ENCODE measurements around the gene DMD. TPM values are rescaled to one million over a fixed set of nuclear protein-coding genes. Genes with fewer than 3 reads are reported as not detected.

Gene DMD
- total RNA-seq, 6 experiments from 2014 or later: 18.7 to 43.4 (median 32.9) TPM

DNA sequence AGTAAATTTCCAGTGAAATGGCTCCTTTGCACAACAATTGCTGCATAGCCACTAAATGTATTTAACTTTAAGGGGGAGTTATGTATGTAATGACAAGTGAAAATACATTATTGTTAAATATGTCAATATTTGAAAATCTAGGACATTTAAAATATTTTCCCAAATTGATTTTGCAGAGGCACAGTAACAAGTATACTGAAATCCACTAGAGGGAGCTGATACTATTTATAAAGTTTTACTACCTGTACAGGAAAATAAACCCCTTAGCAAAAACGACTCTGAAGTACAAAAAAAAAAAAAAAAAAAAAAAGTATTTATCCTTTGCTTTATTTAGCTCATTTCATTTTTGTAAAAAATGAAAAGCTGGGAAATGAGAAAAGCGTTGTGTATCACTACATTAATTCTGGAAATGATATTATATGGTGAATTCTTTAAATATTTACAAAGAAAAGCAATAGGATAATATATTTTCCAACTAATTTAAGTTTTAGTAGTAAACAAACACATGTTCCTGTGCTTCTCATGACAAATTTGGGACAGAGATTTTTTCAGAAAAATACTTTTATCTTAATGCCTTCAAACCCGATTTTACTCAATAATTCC lies 727.7 kb downstream of the DMD start:
- no peak for TF ChIP-seq POLR2A (IDR thresholded peaks at IDR 0.05)
- TF ChIP-seq, protein P1, sequence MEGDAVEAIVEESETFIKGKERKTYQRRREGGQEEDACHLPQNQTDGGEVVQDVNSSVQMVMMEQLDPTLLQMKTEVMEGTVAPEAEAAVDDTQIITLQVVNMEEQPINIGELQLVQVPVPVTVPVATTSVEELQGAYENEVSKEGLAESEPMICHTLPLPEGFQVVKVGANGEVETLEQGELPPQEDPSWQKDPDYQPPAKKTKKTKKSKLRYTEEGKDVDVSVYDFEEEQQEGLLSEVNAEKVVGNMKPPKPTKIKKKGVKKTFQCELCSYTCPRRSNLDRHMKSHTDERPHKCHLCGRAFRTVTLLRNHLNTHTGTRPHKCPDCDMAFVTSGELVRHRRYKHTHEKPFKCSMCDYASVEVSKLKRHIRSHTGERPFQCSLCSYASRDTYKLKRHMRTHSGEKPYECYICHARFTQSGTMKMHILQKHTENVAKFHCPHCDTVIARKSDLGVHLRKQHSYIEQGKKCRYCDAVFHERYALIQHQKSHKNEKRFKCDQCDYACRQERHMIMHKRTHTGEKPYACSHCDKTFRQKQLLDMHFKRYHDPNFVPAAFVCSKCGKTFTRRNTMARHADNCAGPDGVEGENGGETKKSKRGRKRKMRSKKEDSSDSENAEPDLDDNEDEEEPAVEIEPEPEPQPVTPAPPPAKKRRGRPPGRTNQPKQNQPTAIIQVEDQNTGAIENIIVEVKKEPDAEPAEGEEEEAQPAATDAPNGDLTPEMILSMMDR (IDR thresholded peaks at IDR 0.05): peak in 3 of 4 donors; percentile 25 to 42 (median 41)
- H3K4me3 ChIP-seq: no peak overlapping the region
- no peaks in the 10 kb centered on the region for H3K9me3 ChIP-seq
- H3K27me3 ChIP-seq: peaks cover 0 to 9% of the 10 kb centered on the region in 2 donors
- no peak overlapping the region for H3K27ac ChIP-seq
- no peaks in the 10 kb centered on the region for H3K36me3 ChIP-seq
- DNase-seq (no peak), ATAC-seq (no peak)
- intact Hi-C loops (cut with DNase I): no loop called here
- H3K4me1 ChIP-seq: no peaks in the 10 kb centered on the region
- WGBS (ENCODE audit: insufficient coverage, low coverage, low lambda C conversion rate, missing lambda C conversion rate): 35% methylated on average over 3 of the region's 3 CpGs

DNA sequence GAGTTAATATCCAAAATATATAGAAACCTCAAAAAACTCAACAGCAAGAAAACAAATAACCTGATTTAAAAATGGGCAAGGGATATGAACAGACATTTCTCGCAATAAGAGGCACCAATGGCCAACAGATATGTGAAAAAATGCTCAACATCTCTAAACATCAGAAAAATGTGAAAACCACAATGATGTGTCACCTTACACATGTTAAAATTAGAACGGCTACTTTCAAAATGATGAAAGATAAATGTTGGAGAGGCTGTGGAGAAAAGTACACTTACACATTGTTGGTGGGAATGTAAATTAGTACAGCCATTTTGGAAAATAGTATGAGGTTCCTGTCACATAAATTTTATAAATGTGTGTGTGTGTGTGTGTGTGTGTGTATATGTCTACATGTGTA lies 731.3 kb downstream of the DMD start:
- peaks cover 0 to 12% of the 10 kb centered on the region in 2 donors for H3K27me3 ChIP-seq
- no peak overlapping the region for H3K4me3 ChIP-seq
- no peak for DNase-seq
- H3K9me3 ChIP-seq: no peaks in the 10 kb centered on the region
- WGBS (ENCODE audit: insufficient coverage, low coverage, low lambda C conversion rate, missing lambda C conversion rate): 45% methylated on average over 2 of the region's 2 CpGs
- no peak for ATAC-seq
- no peaks in the 10 kb centered on the region for H3K4me1 ChIP-seq
- intact Hi-C loops (cut with DNase I): no loop called here
- H3K27ac ChIP-seq: no peak overlapping the region
- no peaks in the 10 kb centered on the region for H3K36me3 ChIP-seq
- TF ChIP-seq, protein P1 (IDR thresholded peaks at IDR 0.05): no peak
- TF ChIP-seq POLR2A (IDR thresholded peaks at IDR 0.05): no peak

DNA sequence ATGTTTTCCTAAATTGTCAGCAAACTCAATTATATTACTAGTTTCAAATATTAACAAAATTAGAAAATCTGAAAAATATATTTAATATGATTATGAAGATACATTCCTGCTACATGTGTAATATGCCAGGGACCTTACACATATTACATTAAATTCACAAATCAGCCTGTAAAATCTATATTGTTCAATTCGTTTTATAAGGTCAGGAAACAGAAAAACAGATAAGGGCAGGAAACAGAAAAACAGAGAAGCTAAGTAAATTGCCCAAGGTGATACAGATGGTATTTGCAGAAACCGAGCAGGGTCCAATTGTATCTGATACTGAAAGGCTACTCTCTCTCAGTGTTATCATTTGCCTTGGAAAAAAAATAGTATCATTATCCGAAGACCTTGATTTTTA lies 739.0 kb downstream of the DMD start:
- no peak for ATAC-seq
- intact Hi-C loops (cut with DNase I): no loop called here
- DNase-seq: no peak

DNA sequence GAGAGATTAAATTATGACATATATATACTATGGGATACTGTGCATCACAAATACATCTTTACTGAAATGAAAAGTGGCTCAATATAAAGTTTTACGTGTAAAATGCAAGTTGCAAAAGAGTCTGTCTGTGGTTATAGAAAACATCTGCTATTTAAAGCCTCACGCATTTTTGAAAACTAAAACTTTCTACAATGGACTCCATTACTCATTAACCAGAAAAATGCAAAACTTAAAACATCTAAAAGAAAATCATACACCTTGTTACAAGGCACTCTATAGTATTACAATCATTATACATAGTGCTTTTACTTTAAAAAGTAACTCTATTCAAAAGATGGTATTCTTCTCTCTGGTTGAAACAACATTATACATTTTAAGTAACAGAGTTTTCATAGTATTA lies 755.6 kb downstream of the DMD start:
- DNase-seq: no peak
- 42% methylated on average over 2 of the region's 2 CpGs for WGBS (ENCODE audit: insufficient coverage, low coverage, low lambda C conversion rate, missing lambda C conversion rate)
- intact Hi-C loops (cut with DNase I): no loop called here
- no peak for ATAC-seq
- TF ChIP-seq POLR2A (IDR thresholded peaks at IDR 0.05): no peak
- TF ChIP-seq, protein P1 (IDR thresholded peaks at IDR 0.05): no peak
- Histone ChIP-seq H3K36me3 (no peaks in the 10 kb centered on the region), H3K27ac (no peak overlapping the region), H3K4me1 (no peaks in the 10 kb centered on the region), H3K9me3 (no peaks in the 10 kb centered on the region), H3K27me3 (no peaks in the 10 kb centered on the region), H3K4me3 (no peak overlapping the region)

More for the DNA sequence above, 739.0 kb downstream of the DMD start:
- TF ChIP-seq POLR2A (IDR thresholded peaks at IDR 0.05): no peak
- no peaks in the 10 kb centered on the region for H3K4me1 ChIP-seq
- 33% methylated on average over 3 of the region's 3 CpGs for WGBS (ENCODE audit: insufficient coverage, low coverage, low lambda C conversion rate, missing lambda C conversion rate)
- H3K27ac ChIP-seq: no peak overlapping the region
- H3K27me3 ChIP-seq: peaks cover 0 to 8% of the 10 kb centered on the region in 2 donors
- no peak overlapping the region for H3K4me3 ChIP-seq
- no peaks in the 10 kb centered on the region for H3K9me3 ChIP-seq
- H3K36me3 ChIP-seq: no peaks in the 10 kb centered on the region

DNA sequence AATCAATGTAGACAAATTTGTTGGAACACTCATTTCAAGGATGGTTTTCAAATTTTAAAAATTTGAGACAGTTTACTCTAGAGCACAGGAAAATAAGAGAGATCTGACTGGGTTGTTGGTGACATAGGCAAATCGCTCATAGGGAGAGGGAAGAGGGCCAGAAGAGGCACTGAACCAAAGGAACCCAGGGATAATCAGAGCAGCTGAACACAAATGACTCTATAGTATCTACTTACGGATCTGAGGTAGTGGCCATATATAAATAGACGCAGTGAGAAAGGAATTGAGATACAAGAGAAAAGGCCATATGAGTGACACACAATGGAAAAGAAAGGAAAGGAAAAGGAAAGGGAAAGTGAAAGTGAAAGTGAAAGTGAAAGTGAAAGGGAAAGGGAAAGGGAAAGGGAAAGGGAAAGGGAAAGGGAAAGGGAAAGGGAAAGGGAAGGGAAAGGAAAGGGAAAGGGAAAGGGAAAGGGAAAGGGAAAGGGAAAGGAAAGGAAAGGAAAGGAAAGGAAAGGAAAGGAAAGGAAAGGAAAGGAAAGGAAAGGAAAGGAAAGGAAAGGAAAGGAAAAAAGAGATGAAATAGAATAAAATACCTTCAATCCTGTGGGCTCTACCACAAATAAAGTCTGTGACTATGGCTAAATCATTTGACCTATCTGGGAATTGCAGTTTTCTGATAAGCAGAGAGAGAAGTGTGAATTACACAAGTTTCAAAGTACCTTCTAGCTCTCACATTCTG lies 759.2 kb downstream of the DMD start:
- Histone ChIP-seq H3K4me1 (no peaks in the 10 kb centered on the region), H3K27ac (no peak overlapping the region), H3K4me3 (no peak overlapping the region), H3K36me3 (no peaks in the 10 kb centered on the region), H3K9me3 (no peaks in the 10 kb centered on the region), H3K27me3 (no peaks in the 10 kb centered on the region)
- TF ChIP-seq POLR2A (IDR thresholded peaks at IDR 0.05): no peak
- TF ChIP-seq, protein P1 (IDR thresholded peaks at IDR 0.05): no peak
- no peak for DNase-seq
- ATAC-seq: no peak
- intact Hi-C loops (cut with DNase I): no loop called here
- 94% methylated on average over 2 of the region's 3 CpGs for WGBS (ENCODE audit: insufficient coverage, low coverage, low lambda C conversion rate, missing lambda C conversion rate)
